Measurements from ENCODE around the gene PLA2G4E.

The PLA2G4E gene

GRCh38 chr15:42020713-42021273, at the start of gene PLA2G4E:
TSS of gene PLA2G4E (minus strand) at chr15:42021042. CDS start at chr15:42021030, 12 bp downstream.
- DNase-seq = no peak

GRCh38 chr15:42070279-42070975, 49.6 kb upstream of the PLA2G4E start:
- DNase-seq = no peak

GRCh38 chr15:42069496-42070278, 48.8 kb upstream of the PLA2G4E start:
- no peak for DNase-seq

GRCh38 chr15:42069025-42069424, 48.2 kb upstream of the PLA2G4E start:
- no peak for DNase-seq

- no peak for DNase-seq
These were observed 47.8 kb upstream of the PLA2G4E start for GRCh38 chr15:42068601-42069000.

- no peak for DNase-seq
These were observed 46.0 kb upstream of the PLA2G4E start for GRCh38 chr15:42066764-42067415.

- no peak for DNase-seq
These were observed 44.6 kb upstream of the PLA2G4E start for GRCh38 chr15:42065468-42065867.

- no peak for DNase-seq
These were observed 44.2 kb upstream of the PLA2G4E start for GRCh38 chr15:42065033-42065432.

- DNase-seq = no peak
These were observed 43.4 kb upstream of the PLA2G4E start for GRCh38 chr15:42064271-42064670.

GRCh38 chr15:42063122-42063848, 42.4 kb upstream of the PLA2G4E start:
- DNase-seq = no peak

GRCh38 chr15:42062284-42062806, 41.5 kb upstream of the PLA2G4E start:
- DNase-seq = no peak

GRCh38 chr15:42060797-42061196, 40.0 kb upstream of the PLA2G4E start:
- no peak for DNase-seq

- no peak for DNase-seq
These were observed 39.6 kb upstream of the PLA2G4E start for GRCh38 chr15:42060477-42060763.

- no peak for DNase-seq
These were observed 39.0 kb upstream of the PLA2G4E start for GRCh38 chr15:42059661-42060476.

- DNase-seq = no peak
These were observed 37.9 kb upstream of the PLA2G4E start for GRCh38 chr15:42058791-42059190.

GRCh38 chr15:42057799-42058646, 37.2 kb upstream of the PLA2G4E start:
- no peak for DNase-seq

- no peak for DNase-seq
These were observed 36.3 kb upstream of the PLA2G4E start for GRCh38 chr15:42056934-42057798.

GRCh38 chr15:42053914-42054313, 33.1 kb upstream of the PLA2G4E start:
- DNase-seq = no peak

GRCh38 chr15:42053010-42053409, 32.2 kb upstream of the PLA2G4E start:
- no peak for DNase-seq

Data from NCI-H1436 treated with DMSO at 0.1 percent for 48 hours (cell line).